Osteocyte (in vitro differentiated cells): Measurements from ENCODE around the gene KCNK2. TPM values are rescaled to one million over a fixed set of nuclear protein-coding genes. Genes with fewer than 3 reads are reported as not detected.

Experiments
- DNase-seq: peaks from one replicate; pipeline ENCODE4 v3.0.0; 2021; ENCODE audit warnings: mixed read lengths; ENCODE audit not compliant: unreplicated experiment; ENCODE audit errors: extremely low spot score
- H3K27ac Mint-ChIP-seq: one replicate; pipeline ENCODE4 v1.8.0; 2021; ENCODE audit warnings: mild to moderate bottlenecking, mixed read lengths; ENCODE audit not compliant: unreplicated experiment
- H3K27me3 Mint-ChIP-seq: one replicate; pipeline ENCODE4 v1.8.0; 2021; ENCODE audit warnings: mixed read lengths; ENCODE audit not compliant: unreplicated experiment
- H3K36me3 Mint-ChIP-seq: one replicate; pipeline ENCODE4 v1.8.0; 2021; ENCODE audit warnings: mixed read lengths; ENCODE audit not compliant: unreplicated experiment
- H3K4me1 Mint-ChIP-seq: one replicate; pipeline ENCODE4 v1.8.0; 2021; ENCODE audit warnings: mixed read lengths; ENCODE audit not compliant: unreplicated experiment
- H3K4me3 Mint-ChIP-seq: one replicate; pipeline ENCODE4 v1.8.0; 2021; ENCODE audit warnings: mild to moderate bottlenecking, moderate library complexity, mixed read lengths; ENCODE audit not compliant: unreplicated experiment
- H3K9me3 Mint-ChIP-seq: one replicate; pipeline ENCODE4 v1.8.0; 2021; ENCODE audit warnings: mixed read lengths; ENCODE audit not compliant: unreplicated experiment
- total RNA-seq: library from RNA; stranded (reverse); gene quantifications from 2 replicates; pipeline ENCODE4 v1.2.1, GENCODE V29; 2021
- TF ChIP-seq, protein P1 (sequence below): fragments of 200-600 bp; sonication (generic); IDR thresholded peaks from 2 replicates; pipeline ENCODE4 v1.5.0; 2021; ENCODE audit warnings: antibody characterized with exemption, mild to moderate bottlenecking, moderate library complexity

Gene KCNK2
- total RNA-seq, 1 donor from 2014 or later: not detected

DNA sequence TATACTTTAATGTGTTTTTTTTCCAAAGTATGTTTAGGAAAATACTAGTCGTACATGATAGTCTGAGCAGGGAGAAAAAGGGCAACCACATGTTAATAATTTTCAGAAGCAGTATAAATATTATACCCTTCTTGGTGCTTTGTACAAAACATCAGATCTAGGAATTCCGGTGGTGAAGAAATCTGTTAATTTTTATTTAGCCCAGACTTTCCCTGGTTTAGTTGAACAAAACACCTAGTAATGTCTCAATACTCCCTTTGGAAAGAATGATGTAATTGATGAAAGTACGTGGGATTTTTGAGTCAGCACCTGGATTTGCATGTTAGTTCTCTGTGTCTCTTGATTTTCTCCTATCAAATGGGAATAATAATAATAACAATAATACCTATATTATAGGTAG, 38.4 kb upstream of the KCNK2 start:
- TF ChIP-seq, protein P1, sequence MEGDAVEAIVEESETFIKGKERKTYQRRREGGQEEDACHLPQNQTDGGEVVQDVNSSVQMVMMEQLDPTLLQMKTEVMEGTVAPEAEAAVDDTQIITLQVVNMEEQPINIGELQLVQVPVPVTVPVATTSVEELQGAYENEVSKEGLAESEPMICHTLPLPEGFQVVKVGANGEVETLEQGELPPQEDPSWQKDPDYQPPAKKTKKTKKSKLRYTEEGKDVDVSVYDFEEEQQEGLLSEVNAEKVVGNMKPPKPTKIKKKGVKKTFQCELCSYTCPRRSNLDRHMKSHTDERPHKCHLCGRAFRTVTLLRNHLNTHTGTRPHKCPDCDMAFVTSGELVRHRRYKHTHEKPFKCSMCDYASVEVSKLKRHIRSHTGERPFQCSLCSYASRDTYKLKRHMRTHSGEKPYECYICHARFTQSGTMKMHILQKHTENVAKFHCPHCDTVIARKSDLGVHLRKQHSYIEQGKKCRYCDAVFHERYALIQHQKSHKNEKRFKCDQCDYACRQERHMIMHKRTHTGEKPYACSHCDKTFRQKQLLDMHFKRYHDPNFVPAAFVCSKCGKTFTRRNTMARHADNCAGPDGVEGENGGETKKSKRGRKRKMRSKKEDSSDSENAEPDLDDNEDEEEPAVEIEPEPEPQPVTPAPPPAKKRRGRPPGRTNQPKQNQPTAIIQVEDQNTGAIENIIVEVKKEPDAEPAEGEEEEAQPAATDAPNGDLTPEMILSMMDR: no peak
- H3K4me1 Mint-ChIP-seq: no peaks in the 10 kb centered on the region
- no peak overlapping the region for H3K27ac Mint-ChIP-seq
- H3K27me3 Mint-ChIP-seq: peaks cover 5% of the 10 kb centered on the region
- no peak for DNase-seq
- no peaks in the 10 kb centered on the region for H3K36me3 Mint-ChIP-seq
- no peak overlapping the region for H3K4me3 Mint-ChIP-seq
- no peaks in the 10 kb centered on the region for H3K9me3 Mint-ChIP-seq

DNA sequence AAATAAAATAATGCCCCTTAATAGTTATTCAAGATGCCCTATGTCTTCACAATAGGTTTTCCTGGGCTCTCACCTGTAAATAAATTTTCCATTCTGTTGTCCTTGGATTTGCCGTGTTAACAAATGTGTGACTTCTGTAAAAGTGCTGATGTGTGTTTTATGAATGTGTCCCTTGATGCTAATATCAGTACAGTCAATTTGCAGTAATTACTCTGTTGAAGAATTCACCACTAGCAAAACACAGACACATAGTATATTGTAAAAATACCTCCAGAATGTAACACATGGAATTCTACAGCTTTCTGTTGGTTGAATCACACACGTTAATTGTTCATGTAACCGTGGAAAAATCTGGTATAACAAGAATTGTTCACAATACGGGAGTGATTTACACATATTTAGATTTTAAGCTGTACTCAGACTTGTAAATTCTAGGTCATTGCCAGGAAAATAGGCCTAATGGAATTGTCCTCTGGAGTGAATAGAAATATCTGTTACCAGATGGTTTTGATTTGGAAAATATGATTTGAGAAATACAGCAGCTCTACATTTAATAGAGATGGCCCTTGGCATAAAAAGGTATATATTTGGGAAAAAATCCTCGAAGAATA, 36.7 kb upstream of the KCNK2 start:
- H3K9me3 Mint-ChIP-seq: no peaks in the 10 kb centered on the region
- H3K36me3 Mint-ChIP-seq: no peaks in the 10 kb centered on the region
- H3K4me3 Mint-ChIP-seq: no peak overlapping the region
- no peak overlapping the region for H3K27ac Mint-ChIP-seq
- DNase-seq: no peak
- TF ChIP-seq, protein P1: no peak
- H3K27me3 Mint-ChIP-seq: peaks cover 2% of the 10 kb centered on the region
- H3K4me1 Mint-ChIP-seq: no peaks in the 10 kb centered on the region

DNA sequence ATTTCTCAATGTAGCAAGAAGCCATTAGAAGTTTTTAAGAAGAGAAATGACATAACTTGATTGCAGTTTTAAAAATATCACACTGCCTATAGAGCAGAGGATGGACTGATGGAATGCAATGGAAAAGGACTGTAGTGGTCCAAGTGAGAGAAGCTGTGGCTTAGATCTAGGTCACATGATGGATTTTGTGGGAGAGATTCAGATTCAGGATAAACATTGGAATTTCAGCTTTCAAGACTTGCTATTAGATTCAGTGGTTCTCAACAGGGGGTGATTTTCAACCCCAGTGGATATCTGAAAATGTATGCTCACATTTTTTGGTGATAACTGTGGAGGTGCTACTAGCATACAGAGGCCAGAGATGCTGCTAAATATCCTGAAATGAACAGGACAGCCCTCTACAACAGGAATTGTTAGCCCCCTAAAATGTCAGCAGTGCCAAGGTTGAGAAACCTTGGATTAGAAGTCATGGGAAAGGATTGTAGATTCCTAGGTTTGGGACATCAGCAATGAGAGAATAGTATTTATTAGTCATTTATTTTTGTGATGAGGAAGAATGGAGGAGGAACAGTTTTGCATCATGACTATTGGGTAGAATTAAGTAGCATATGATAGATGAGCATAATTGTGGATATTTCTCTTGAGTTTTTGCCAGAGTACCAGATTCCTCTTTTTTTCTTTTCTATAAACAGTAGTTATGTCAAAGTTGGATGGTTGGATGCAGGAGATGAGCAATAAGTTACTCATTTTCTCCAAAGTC, 30.1 kb upstream of the KCNK2 start:
- TF ChIP-seq, protein P1: no peak
- Mint-ChIP-seq H3K27ac (no peak overlapping the region), H3K4me3 (no peak overlapping the region), H3K27me3 (peaks cover 3% of the 10 kb centered on the region), H3K4me1 (no peaks in the 10 kb centered on the region), H3K9me3 (no peaks in the 10 kb centered on the region), H3K36me3 (no peaks in the 10 kb centered on the region)
- no peak for DNase-seq

DNA sequence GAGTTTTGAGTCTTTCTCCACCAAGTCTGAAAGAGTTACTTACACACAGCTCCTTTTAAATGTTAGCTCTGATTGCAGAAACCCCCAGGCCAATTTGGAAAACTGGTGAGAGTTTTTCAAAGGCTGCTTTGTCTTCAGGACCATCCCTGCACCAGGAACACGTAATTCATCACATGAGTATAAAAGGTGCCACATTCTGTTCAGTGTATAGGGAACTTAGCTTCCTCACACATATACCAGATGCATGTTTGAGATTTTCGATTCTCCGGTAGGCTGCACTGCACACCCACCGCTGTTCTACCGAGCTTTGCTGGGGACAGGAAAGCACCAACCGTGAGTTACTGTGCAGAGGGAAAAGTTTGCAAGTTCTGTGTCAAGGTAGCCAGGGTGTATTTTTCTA, 28.3 kb upstream of the KCNK2 start:
- H3K4me1 Mint-ChIP-seq: no peaks in the 10 kb centered on the region
- H3K36me3 Mint-ChIP-seq: no peaks in the 10 kb centered on the region
- H3K27me3 Mint-ChIP-seq: peaks cover 3% of the 10 kb centered on the region
- DNase-seq: no peak
- H3K9me3 Mint-ChIP-seq: no peaks in the 10 kb centered on the region
- no peak overlapping the region for H3K27ac Mint-ChIP-seq
- H3K4me3 Mint-ChIP-seq: no peak overlapping the region
- TF ChIP-seq, protein P1: no peak

DNA sequence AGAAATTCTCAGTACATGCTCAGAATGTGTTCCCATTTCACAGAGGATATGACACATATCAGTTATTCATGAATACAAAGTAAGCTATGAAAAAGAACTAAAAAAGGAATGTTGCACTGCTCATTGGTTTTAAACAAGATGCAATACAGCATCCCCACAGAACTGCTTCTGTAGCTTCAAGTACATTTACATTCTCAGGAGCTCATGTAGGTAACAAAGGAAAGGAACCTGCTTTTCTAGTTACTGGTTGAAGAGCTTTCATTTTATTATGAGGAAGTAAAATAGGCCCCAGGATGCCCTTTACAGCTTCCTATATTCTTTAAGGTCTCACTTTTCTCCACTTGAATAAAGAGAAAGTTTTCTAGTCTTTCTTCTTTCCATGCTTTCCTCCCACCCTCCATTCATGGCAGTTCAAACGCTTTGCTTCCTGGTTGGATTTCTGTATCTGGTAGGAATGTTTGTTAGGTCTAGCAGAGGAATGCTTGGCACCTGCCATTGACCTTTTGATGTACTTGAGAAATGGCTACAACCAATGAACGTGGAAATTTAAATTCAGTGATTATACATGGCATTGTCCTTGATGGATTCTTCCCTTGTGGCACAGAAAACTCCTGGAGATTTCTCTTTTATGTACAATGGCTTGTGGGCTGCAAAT, 27.1 kb upstream of the KCNK2 start:
- no peak for DNase-seq
- TF ChIP-seq, protein P1: no peak
- no peaks in the 10 kb centered on the region for H3K4me1 Mint-ChIP-seq
- H3K27ac Mint-ChIP-seq: no peak overlapping the region
- peaks cover 3% of the 10 kb centered on the region for H3K27me3 Mint-ChIP-seq
- no peaks in the 10 kb centered on the region for H3K36me3 Mint-ChIP-seq
- H3K4me3 Mint-ChIP-seq: no peak overlapping the region
- no peaks in the 10 kb centered on the region for H3K9me3 Mint-ChIP-seq
